A673 (cell line): Measurements from ENCODE around the gene SYNE1.

Experiments used
- CTCF ChIP-seq: fragments of 300-800, 200-600 bp; sonication (generic); conservative IDR thresholded peaks from 2 replicates; pipeline ENCODE4 v1.5.1; 2017; ENCODE audit warnings: low read depth, mild to moderate bottlenecking, antibody characterized with exemption, low read length, moderate library complexity, mixed read lengths
- EZH2 ChIP-seq: fragments of 200-600 bp; sonication (generic); IDR thresholded peaks from 2 replicates; pipeline ENCODE4 v1.6.1; 2017; ENCODE audit warnings: borderline replicate concordance, low read depth, mild to moderate bottlenecking, mixed read lengths, antibody characterized with exemption, low read length; ENCODE audit not compliant: poor library complexity, severe bottlenecking

- TF ChIP-seq CTCF (no peak), EZH2 (no peak)
These were observed 302.6 kb downstream of the SYNE1 start for GRCh38 chr6:152334555-152334954.
